ENCODE results near the gene TLK2. TPM values are rescaled to one million over a fixed set of nuclear protein-coding genes. Genes with fewer than 3 reads are reported as not detected.

The TLK2 gene
- total and polyA plus RNA-seq, 2 donors (not counting 3 experiments of a cell fraction or from before 2014, with no cell fraction given), result 30.7 to 40.7 TPM

DNA sequence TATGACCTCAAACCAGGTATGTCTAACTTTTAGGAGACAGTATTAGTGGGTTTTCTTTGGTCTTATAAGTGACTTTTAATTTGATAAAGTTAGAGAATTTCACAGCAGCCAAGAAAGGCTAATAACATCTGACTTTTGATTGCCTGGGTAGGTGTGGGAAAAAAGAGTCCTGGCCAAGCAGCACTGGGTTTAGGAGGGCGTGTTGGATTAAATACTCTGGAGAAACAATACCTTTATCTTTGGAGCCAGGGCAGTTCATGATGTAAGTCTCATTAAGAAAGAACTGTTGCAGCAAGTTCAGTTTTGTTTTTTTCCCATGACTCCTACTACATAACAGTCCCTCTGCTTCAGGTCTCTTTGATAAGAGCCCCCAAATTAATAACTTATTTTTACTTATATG is 122.2 kb downstream of the TLK2 start:
- no peak for TF ChIP-seq JUN (IDR thresholded peaks at IDR 0.05; ENCODE audit: borderline replicate concordance, insufficient read depth, insufficient read length, low read depth)
- TF ChIP-seq, protein P1, sequence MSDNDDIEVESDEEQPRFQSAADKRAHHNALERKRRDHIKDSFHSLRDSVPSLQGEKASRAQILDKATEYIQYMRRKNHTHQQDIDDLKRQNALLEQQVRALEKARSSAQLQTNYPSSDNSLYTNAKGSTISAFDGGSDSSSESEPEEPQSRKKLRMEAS (IDR thresholded peaks at IDR 0.05; ENCODE audit: insufficient read depth, insufficient read length), result no peak
- no peak for TF ChIP-seq FOS (IDR thresholded peaks at IDR 0.05; ENCODE audit: borderline replicate concordance, insufficient read depth, low read length)
- TF ChIP-seq GATA2 (IDR thresholded peaks at IDR 0.05; ENCODE audit: insufficient read depth, insufficient read length, low read depth, low read length), result no peak
- TF ChIP-seq POLR2AphosphoS5 (IDR thresholded peaks at IDR 0.05; ENCODE audit: insufficient read depth, low read depth, low read length), result no peak
- TF ChIP-seq POLR2A (IDR thresholded peaks at IDR 0.05; ENCODE audit: low read depth, low read length), result no peak
- no peak for TF ChIP-seq MYC (IDR thresholded peaks at IDR 0.05; ENCODE audit: low read depth, low read length)
- TF ChIP-seq EZH2 (IDR thresholded peaks at IDR 0.05; ENCODE audit: borderline replicate concordance, low read depth, low read length, severe bottlenecking), result no peak
- TF ChIP-seq, protein P2, sequence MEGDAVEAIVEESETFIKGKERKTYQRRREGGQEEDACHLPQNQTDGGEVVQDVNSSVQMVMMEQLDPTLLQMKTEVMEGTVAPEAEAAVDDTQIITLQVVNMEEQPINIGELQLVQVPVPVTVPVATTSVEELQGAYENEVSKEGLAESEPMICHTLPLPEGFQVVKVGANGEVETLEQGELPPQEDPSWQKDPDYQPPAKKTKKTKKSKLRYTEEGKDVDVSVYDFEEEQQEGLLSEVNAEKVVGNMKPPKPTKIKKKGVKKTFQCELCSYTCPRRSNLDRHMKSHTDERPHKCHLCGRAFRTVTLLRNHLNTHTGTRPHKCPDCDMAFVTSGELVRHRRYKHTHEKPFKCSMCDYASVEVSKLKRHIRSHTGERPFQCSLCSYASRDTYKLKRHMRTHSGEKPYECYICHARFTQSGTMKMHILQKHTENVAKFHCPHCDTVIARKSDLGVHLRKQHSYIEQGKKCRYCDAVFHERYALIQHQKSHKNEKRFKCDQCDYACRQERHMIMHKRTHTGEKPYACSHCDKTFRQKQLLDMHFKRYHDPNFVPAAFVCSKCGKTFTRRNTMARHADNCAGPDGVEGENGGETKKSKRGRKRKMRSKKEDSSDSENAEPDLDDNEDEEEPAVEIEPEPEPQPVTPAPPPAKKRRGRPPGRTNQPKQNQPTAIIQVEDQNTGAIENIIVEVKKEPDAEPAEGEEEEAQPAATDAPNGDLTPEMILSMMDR (IDR thresholded peaks at IDR 0.05; ENCODE audit: extremely low read depth in 1 of 2, insufficient read depth in 1 of 2, low read depth in 1 of 2, low read length in 2 of 2), result no peak
- no peaks in the 10 kb centered on the region for H3K9me1 ChIP-seq (replicated peaks; ENCODE audit: control insufficient read depth, extremely low read depth, insufficient read depth, low read length)
- no peak overlapping the region for H3K9ac ChIP-seq (replicated peaks; ENCODE audit: extremely low read depth, insufficient read depth, low read length)
- no peak overlapping the region for H2AFZ ChIP-seq (ENCODE audit: low read depth, low read length)
- dilution Hi-C loops (cut with MboI; ENCODE audit: extremely low pct_ligation_motif_present, low sequenced_read_pairs) (no loop called here), intact Hi-C loops (cut with micrococcal nuclease) (no loop called here)
- H3K79me2 ChIP-seq (ENCODE audit: control insufficient read depth, insufficient read depth, low read length), result no peaks in the 10 kb centered on the region
- no peak overlapping the region for H3K27ac ChIP-seq (ENCODE audit: insufficient read depth, low read depth, low read length)
- H3K4me3 ChIP-seq (replicated peaks in 1 of 3; ENCODE audit: insufficient read depth in 1 of 3, low read depth in 1 of 3, low read length in 3 of 3), result no peak overlapping the region
- H3K36me3 ChIP-seq (ENCODE audit: control insufficient read depth in 2 of 2, extremely low read depth in 1 of 2, insufficient read depth in 2 of 2, low read length in 2 of 2), result peaks cover 11% of the 10 kb centered on the region in 2 experiments
- H3K27me3 ChIP-seq (ENCODE audit: control insufficient read depth in 2 of 2, insufficient read depth in 2 of 2, low read length in 2 of 2), result no peaks in the 10 kb centered on the region
- ChIA-PET CTCF (interaction anchor here (1.3 kb wide), 1 partner anchor 48 kb away, joined by 7 read pairs; no protein-coding TSS in a partner anchor), POLR2A (no interaction called here)
- BruUV-seq (replicated peaks), result no TSS peak
- no peaks in the 10 kb centered on the region for H4K20me1 ChIP-seq (replicated peaks; ENCODE audit: control insufficient read depth, extremely low read depth, insufficient read depth, low read length)
- FAIRE-seq, result no peak
- H3K4me2 ChIP-seq (ENCODE audit: insufficient read depth, low read length), result no peak overlapping the region
- no peaks in the 10 kb centered on the region for H3K9me3 ChIP-seq (replicated peaks; ENCODE audit: control insufficient read depth, insufficient read depth, low read length)
- no peaks in the 10 kb centered on the region for H3K4me1 ChIP-seq (ENCODE audit: control insufficient read depth, extremely low read depth, insufficient read depth, low read length)
- DNase-seq (ENCODE audit: low read depth, low spot score), result no peak

Data from endothelial cell of umbilical vein (primary cell).